Spinal cord (tissue), 10 donors: ENCODE results near the gene HNRNPAB. TPM values are rescaled to one million over a fixed set of nuclear protein-coding genes. Genes with fewer than 3 reads are reported as not detected.

ENCODE experiments used
- DNase-seq, 6 donors: peaks; one replicate each; pipeline versions ENCODE4 v3.0.0 to v3.0.0-alpha.2; 2013 to 2015; ENCODE audit warnings: low spot score in 6 of 6, low read depth in 4 of 6
- H3K27ac ChIP-seq: one replicate; pipeline ENCODE4 v1.5.1; 2013; ENCODE audit warnings: low read depth, low read length, control low read depth
- H3K27me3 ChIP-seq: one replicate; pipeline ENCODE4 v1.6.1; 2013; ENCODE audit warnings: low read length; ENCODE audit not compliant: control insufficient read depth, insufficient read depth
- H3K36me3 ChIP-seq: one replicate; pipeline ENCODE4 v1.6.1; 2013; ENCODE audit warnings: low read length; ENCODE audit not compliant: control insufficient read depth, insufficient read depth
- H3K4me1 ChIP-seq: one replicate; pipeline ENCODE4 v1.6.1; 2013; ENCODE audit warnings: low read length; ENCODE audit not compliant: control insufficient read depth, insufficient read depth
- H3K4me3 ChIP-seq: one replicate; pipeline ENCODE4 v1.5.1; 2013; ENCODE audit warnings: low read depth, low read length, control low read depth
- H3K9me3 ChIP-seq: one replicate; pipeline ENCODE4 v1.6.1; 2013; ENCODE audit warnings: low read length; ENCODE audit not compliant: control insufficient read depth, insufficient read depth
- WGBS: methylation state at CpG from one replicate; pipeline ENCODE4 v1.1.5; 2013; ENCODE audit warnings: missing lambda C conversion rate; ENCODE audit not compliant: insufficient coverage; 5-methylcytosine and 5-hydroxymethylcytosine counted together
- polyA plus RNA-seq, 2 donors: library from polyadenylated mRNA; unstranded; fragments of 120-200 nt; gene quantifications; one replicate each; pipeline ENCODE4 v1.2.1, GENCODE V29; 2013; ENCODE audit not compliant: insufficient read length in 2 of 2
- total RNA-seq, 2 donors: library from RNA; depleted of rRNA in 1 of 2; stranded (reverse); fragments of 120-200 nt in 1 of 2; fragments of >200 nt in 1 of 2; gene quantifications; one replicate each; pipeline versions ENCODE4 v1.2.3 to v1.2.4, GENCODE V29; 2013 to 2014
- donor health status: healthy.

The HNRNPAB gene
- total and polyA plus RNA-seq, 4 donors, result 30.8 to 128 (median 86.0) TPM

GRCh38 chr5:178232124-178232919 is 28.0 kb downstream of the HNRNPAB start, which contains the start of gene PHYKPL:
TSS of gene PHYKPL (minus strand) at chr5:178232802. CDS start at chr5:178232550, 252 bp downstream.
- peak in 5 of 6 donors; percentile 24 to 90 (median 57) for DNase-seq
- H3K4me3 ChIP-seq, result peak within 1 kb of the TSS; percentile 73
- H3K4me1 ChIP-seq, result peaks cover 43% of the 10 kb centered on the region
- no peaks in the 10 kb centered on the region for H3K27me3 ChIP-seq
- H3K36me3 ChIP-seq, result peaks cover 30% of the 10 kb centered on the region
- H3K27ac ChIP-seq, result peak within 1 kb of the TSS; percentile 79
- under 1% methylated on average over 102 of the region's 102 CpGs for WGBS
- H3K9me3 ChIP-seq, result no peaks in the 10 kb centered on the region

GRCh38 chr5:178232920-178233429 is 28.6 kb downstream of the HNRNPAB start:
- no peak for DNase-seq
- Histone ChIP-seq H3K27me3 (no peaks in the 10 kb centered on the region), H3K4me1 (peaks cover 50% of the 10 kb centered on the region), H3K36me3 (peaks cover 24% of the 10 kb centered on the region), H3K27ac (peak overlapping the region; percentile 79), H3K4me3 (peak overlapping the region; percentile 73), H3K9me3 (no peaks in the 10 kb centered on the region)
- WGBS, result 60% methylated on average over 11 of the region's 11 CpGs

GRCh38 chr5:178234121-178234749 is 29.9 kb downstream of the HNRNPAB start:
- DNase-seq, result no peak
- H3K4me3 ChIP-seq, result no peak overlapping the region
- peaks cover 54% of the 10 kb centered on the region for H3K4me1 ChIP-seq
- H3K27ac ChIP-seq, result no peak overlapping the region
- H3K27me3 ChIP-seq, result no peaks in the 10 kb centered on the region
- peaks cover 11% of the 10 kb centered on the region for H3K36me3 ChIP-seq
- 96% methylated on average over 4 of the region's 7 CpGs for WGBS
- H3K9me3 ChIP-seq, result no peaks in the 10 kb centered on the region

- H3K27ac ChIP-seq, result no peak overlapping the region
- peaks cover 5% of the 10 kb centered on the region for H3K36me3 ChIP-seq
- WGBS, result 11% methylated on average over 9 of the region's 12 CpGs
Observed at GRCh38 chr5:178234750-178235587, 30.6 kb downstream of the HNRNPAB start.

DNA sequence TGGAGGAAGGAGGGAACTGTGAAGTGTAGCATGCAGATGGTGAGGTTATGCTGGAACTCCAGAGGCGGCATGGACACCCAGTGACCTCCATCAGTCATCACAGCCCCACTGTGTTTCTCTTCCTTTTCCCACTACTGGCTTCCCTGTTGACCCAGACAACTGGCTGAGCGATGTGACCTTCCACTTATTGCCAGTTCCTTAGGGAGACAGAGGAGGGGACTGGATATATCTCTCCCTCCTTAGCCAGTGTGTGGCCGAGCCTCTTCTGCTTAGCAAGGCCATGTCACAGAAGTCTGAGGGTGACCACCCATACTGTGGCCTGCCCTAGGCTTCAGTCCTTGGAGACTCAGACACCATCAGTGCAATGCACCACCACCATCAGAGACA is 31.2 kb downstream of the HNRNPAB start:
- Histone ChIP-seq H3K27ac (no peak overlapping the region), H3K4me3 (no peak overlapping the region), H3K27me3 (no peaks in the 10 kb centered on the region), H3K9me3 (no peaks in the 10 kb centered on the region), H3K4me1 (peaks cover 60% of the 10 kb centered on the region), H3K36me3 (peaks cover 2% of the 10 kb centered on the region)
- WGBS, result 71% methylated on average over 2 of the region's 3 CpGs
- DNase-seq, result no peak

More at GRCh38 chr5:178234750-178235587, 30.6 kb downstream of the HNRNPAB start:
- DNase-seq, result peak in 4 of 6 donors; percentile 39 to 88 (median 68)
- Histone ChIP-seq H3K9me3 (no peaks in the 10 kb centered on the region), H3K27me3 (no peaks in the 10 kb centered on the region), H3K4me1 (peaks cover 57% of the 10 kb centered on the region), H3K4me3 (no peak overlapping the region)

GRCh38 chr5:178236126-178236525 is 31.8 kb downstream of the HNRNPAB start:
- Histone ChIP-seq H3K27ac (no peak overlapping the region), H3K4me3 (no peak overlapping the region), H3K27me3 (no peaks in the 10 kb centered on the region), H3K36me3 (peaks cover 2% of the 10 kb centered on the region), H3K9me3 (no peaks in the 10 kb centered on the region), H3K4me1 (peaks cover 57% of the 10 kb centered on the region)
- WGBS, result 95% methylated on average over 9 of the region's 9 CpGs
- DNase-seq, result no peak

GRCh38 chr5:178236679-178237078 is 32.3 kb downstream of the HNRNPAB start:
- H3K36me3 ChIP-seq, result peaks cover 2% of the 10 kb centered on the region
- peaks cover 54% of the 10 kb centered on the region for H3K4me1 ChIP-seq
- no peaks in the 10 kb centered on the region for H3K27me3 ChIP-seq
- no peak overlapping the region for H3K27ac ChIP-seq
- WGBS, result 73% methylated on average over 4 of the region's 4 CpGs
- DNase-seq, result peak in 1 of 6 donors; percentile 43
- H3K4me3 ChIP-seq, result no peak overlapping the region
- no peaks in the 10 kb centered on the region for H3K9me3 ChIP-seq

- DNase-seq, result no peak
- no peaks in the 10 kb centered on the region for H3K27me3 ChIP-seq
- peaks cover 60% of the 10 kb centered on the region for H3K4me1 ChIP-seq
- H3K36me3 ChIP-seq, result peaks cover 2% of the 10 kb centered on the region
- H3K4me3 ChIP-seq, result no peak overlapping the region
- no peaks in the 10 kb centered on the region for H3K9me3 ChIP-seq
- WGBS, result 81% methylated on average over 12 of the region's 13 CpGs
- no peak overlapping the region for H3K27ac ChIP-seq
Observed at GRCh38 chr5:178237431-178238312, 33.3 kb downstream of the HNRNPAB start.
